Measurements from ENCODE around the gene SLC45A3. TPM values are rescaled to one million over a fixed set of nuclear protein-coding genes. Genes with fewer than 3 reads are reported as not detected.

The SLC45A3 gene
- total and polyA plus RNA-seq, 3 donors from 2014 or later, result 4.5 to 8.9 (median 7.3) TPM

DNA sequence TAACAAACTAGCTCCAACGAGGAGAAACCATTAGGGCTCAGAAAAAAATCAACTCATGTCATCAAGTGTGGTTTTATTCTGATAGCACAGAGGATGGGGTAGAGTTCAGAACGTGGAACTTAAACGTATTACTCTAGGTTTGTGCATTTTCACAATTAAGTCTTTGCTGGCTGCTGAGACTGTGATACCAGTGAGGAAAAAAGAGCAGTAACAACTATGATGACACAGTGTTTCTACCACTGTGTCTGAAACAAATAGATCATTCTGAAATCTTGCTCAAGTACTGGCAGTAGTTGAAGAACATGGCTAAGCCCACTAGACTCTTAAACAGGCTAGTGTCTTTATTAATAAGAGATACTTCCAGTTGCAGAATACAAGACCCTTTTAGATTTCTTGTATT is 38.7 kb upstream of the SLC45A3 start:
- Histone ChIP-seq H3K36me3 (ENCODE audit: low read depth, missing control alignments) (no peaks in the 10 kb centered on the region), H3K4me3 (no peak overlapping the region), H3K4me1 (no peaks in the 10 kb centered on the region), H3K27me3 (no peaks in the 10 kb centered on the region), H3K27ac (no peak overlapping the region), H3K9me3 (no peaks in the 10 kb centered on the region)
- no peak for DNase-seq
- no peak for TF ChIP-seq POLR2A (IDR thresholded peaks at IDR 0.05)
- TF ChIP-seq, protein P1, sequence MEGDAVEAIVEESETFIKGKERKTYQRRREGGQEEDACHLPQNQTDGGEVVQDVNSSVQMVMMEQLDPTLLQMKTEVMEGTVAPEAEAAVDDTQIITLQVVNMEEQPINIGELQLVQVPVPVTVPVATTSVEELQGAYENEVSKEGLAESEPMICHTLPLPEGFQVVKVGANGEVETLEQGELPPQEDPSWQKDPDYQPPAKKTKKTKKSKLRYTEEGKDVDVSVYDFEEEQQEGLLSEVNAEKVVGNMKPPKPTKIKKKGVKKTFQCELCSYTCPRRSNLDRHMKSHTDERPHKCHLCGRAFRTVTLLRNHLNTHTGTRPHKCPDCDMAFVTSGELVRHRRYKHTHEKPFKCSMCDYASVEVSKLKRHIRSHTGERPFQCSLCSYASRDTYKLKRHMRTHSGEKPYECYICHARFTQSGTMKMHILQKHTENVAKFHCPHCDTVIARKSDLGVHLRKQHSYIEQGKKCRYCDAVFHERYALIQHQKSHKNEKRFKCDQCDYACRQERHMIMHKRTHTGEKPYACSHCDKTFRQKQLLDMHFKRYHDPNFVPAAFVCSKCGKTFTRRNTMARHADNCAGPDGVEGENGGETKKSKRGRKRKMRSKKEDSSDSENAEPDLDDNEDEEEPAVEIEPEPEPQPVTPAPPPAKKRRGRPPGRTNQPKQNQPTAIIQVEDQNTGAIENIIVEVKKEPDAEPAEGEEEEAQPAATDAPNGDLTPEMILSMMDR (IDR thresholded peaks at IDR 0.05), result no peak
- intact Hi-C loops (cut with DNase I; ENCODE audit: low total_unique reads), result no loop called here
- 70 to 74% methylated on average over 3 of the region's 3 CpGs for WGBS, 2 donors

- TF ChIP-seq POLR2A (IDR thresholded peaks at IDR 0.05), result no peak
- TF ChIP-seq, protein P1 (IDR thresholded peaks at IDR 0.05), result no peak
- Histone ChIP-seq H3K9me3 (no peaks in the 10 kb centered on the region), H3K27ac (no peak overlapping the region), H3K4me1 (no peaks in the 10 kb centered on the region), H3K27me3 (no peaks in the 10 kb centered on the region), H3K36me3 (ENCODE audit: low read depth, missing control alignments) (no peaks in the 10 kb centered on the region), H3K4me3 (no peak overlapping the region)
- WGBS, 2 donors, result 85 to 93% methylated on average over 7 of the region's 7 CpGs
- DNase-seq, result no peak
- intact Hi-C loops (cut with DNase I; ENCODE audit: low total_unique reads), result no loop called here
Observed at GRCh38 chr1:205716371-205717132, 36.2 kb upstream of the SLC45A3 start.

- H3K27ac ChIP-seq, result no peak overlapping the region
- 82 to 85% methylated on average over 5 of the region's 5 CpGs for WGBS, 2 donors
- TF ChIP-seq POLR2A (IDR thresholded peaks at IDR 0.05), result no peak
- TF ChIP-seq, protein P1 (IDR thresholded peaks at IDR 0.05), result no peak
- no peaks in the 10 kb centered on the region for H3K4me1 ChIP-seq
- intact Hi-C loops (cut with DNase I; ENCODE audit: low total_unique reads), result no loop called here
- DNase-seq, result no peak
- H3K36me3 ChIP-seq (ENCODE audit: low read depth, missing control alignments), result no peaks in the 10 kb centered on the region
- no peak overlapping the region for H3K4me3 ChIP-seq
- H3K27me3 ChIP-seq, result no peaks in the 10 kb centered on the region
- no peaks in the 10 kb centered on the region for H3K9me3 ChIP-seq
Observed at GRCh38 chr1:205715628-205716027, 35.3 kb upstream of the SLC45A3 start.

DNA sequence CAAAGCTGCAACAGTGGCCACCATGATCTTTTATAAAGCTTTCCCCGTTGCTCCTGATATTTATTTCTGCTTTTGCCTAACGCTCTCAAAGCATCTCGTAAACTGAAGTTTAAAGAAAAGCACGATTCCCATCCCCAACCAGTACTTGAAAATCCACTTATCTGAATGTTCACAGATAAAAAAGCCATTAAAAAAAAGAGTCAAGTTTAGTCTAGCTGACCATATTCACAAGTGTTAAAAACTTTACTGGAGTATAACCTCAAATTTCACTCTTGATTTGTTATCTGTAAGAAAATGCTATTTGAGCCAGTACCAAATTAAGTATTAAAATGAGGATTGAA is 34.6 kb upstream of the SLC45A3 start:
- Histone ChIP-seq H3K27ac (no peak overlapping the region), H3K27me3 (no peaks in the 10 kb centered on the region), H3K36me3 (ENCODE audit: low read depth, missing control alignments) (no peaks in the 10 kb centered on the region), H3K4me3 (no peak overlapping the region), H3K4me1 (no peaks in the 10 kb centered on the region), H3K9me3 (no peaks in the 10 kb centered on the region)
- TF ChIP-seq, protein P1 (IDR thresholded peaks at IDR 0.05), result no peak
- TF ChIP-seq POLR2A (IDR thresholded peaks at IDR 0.05), result no peak
- no peak for DNase-seq
- WGBS, 2 donors, result 70 to 78% methylated on average over 4 of the region's 4 CpGs
- intact Hi-C loops (cut with DNase I; ENCODE audit: low total_unique reads), result no loop called here
